C1 segment of cervical spinal cord (tissue), 14 donors: ENCODE data around the gene MYO1H.
A peak's percentile ranks its signal among the peaks of the same experiment; 100 is the strongest.
"Not testable (repeated sequence)": the region's sequence is repeated elsewhere in the genome, so short reads cannot be mapped to it uniquely, and the experiment has no call there.

Experiments used
- DNase-seq, 14 donors: peaks; one replicate each; lab custom pipeline; 2025; lab: John Stamatoyannopoulos, UW

Gene MYO1H

GRCh38 chr12:109347589-109347988 lies at the start of gene MYO1H:
TSS of gene MYO1H (plus strand) at chr12:109347900. CDS start at chr12:109347961, 61 bp downstream.
- no peak for DNase-seq

- no peak for DNase-seq
These were observed 47.9 kb upstream of the MYO1H start for GRCh38 chr12:109299849-109300248.

- no peak for DNase-seq
These were observed 46.0 kb upstream of the MYO1H start for GRCh38 chr12:109301643-109302168.

GRCh38 chr12:109302358-109302757 lies 45.3 kb upstream of the MYO1H start:
- DNase-seq, result no peak

- no peak for DNase-seq
These were observed 44.9 kb upstream of the MYO1H start for GRCh38 chr12:109302770-109303169.

GRCh38 chr12:109304485-109304884 lies 43.2 kb upstream of the MYO1H start:
- DNase-seq, result no peak

- DNase-seq, result no peak
These were observed 42.2 kb upstream of the MYO1H start for GRCh38 chr12:109305547-109305946.

- DNase-seq, result no peak
These were observed 40.6 kb upstream of the MYO1H start for GRCh38 chr12:109307051-109307450.

GRCh38 chr12:109308534-109309380 lies 38.9 kb upstream of the MYO1H start, which contains the start of gene FOXN4:
TSS of gene FOXN4 (minus strand) at chr12:109309284. CDS start at chr12:109308321, 963 bp downstream.
- DNase-seq, result peak in 2 of 14 donors; percentile 1 to 3

GRCh38 chr12:109309381-109310246 lies 38.1 kb upstream of the MYO1H start:
- no peak for DNase-seq

- DNase-seq, result no peak
These were observed 37.2 kb upstream of the MYO1H start for GRCh38 chr12:109310247-109311125.

- not testable (repeated sequence) for DNase-seq
These were observed 26.4 kb upstream of the MYO1H start for GRCh38 chr12:109321294-109321693.

GRCh38 chr12:109329003-109329402 lies 18.7 kb upstream of the MYO1H start:
- DNase-seq, result no peak

- no peak for DNase-seq
These were observed 18.0 kb upstream of the MYO1H start for GRCh38 chr12:109329686-109330085.

- DNase-seq, result no peak
These were observed 17.1 kb upstream of the MYO1H start for GRCh38 chr12:109330282-109331230.

- no peak for DNase-seq
These were observed 16.3 kb upstream of the MYO1H start for GRCh38 chr12:109331301-109331952.

GRCh38 chr12:109334887-109335286 lies 12.8 kb upstream of the MYO1H start:
- no peak for DNase-seq

GRCh38 chr12:109336593-109336992 lies 11.1 kb upstream of the MYO1H start:
- no peak for DNase-seq

GRCh38 chr12:109343677-109344076 lies 4.0 kb upstream of the MYO1H start:
- no peak for DNase-seq
